ENCODE data around the gene CDH8. TPM values are rescaled to one million over a fixed set of nuclear protein-coding genes. Genes with fewer than 3 reads are reported as not detected.

CDH8 gene
- total and polyA plus RNA-seq, 8 donors = 0.05 to 0.20 (median 0.15) TPM; not detected in 4

GRCh38 chr16:61611847-61612491 lies 424.3 kb downstream of the CDH8 start:
- intact Hi-C loops (cut with DNase I) = no loop called here
- no peaks in the 10 kb centered on the region for H3K36me3 ChIP-seq
- FAIRE-seq = no peak
- no peaks in the 10 kb centered on the region for H3K27me3 ChIP-seq
- no peak for ATAC-seq
- no peak overlapping the region for H3K4me3 ChIP-seq
- DNase-seq = no peak
- H3K27ac ChIP-seq = no peak overlapping the region
- H3K9me3 ChIP-seq = no peaks in the 10 kb centered on the region
- no peaks in the 10 kb centered on the region for H3K4me1 ChIP-seq
- 50 to 52% methylated on average over 4 of the region's 4 CpGs for WGBS, 2 donors
- no peak for TF ChIP-seq CTCF (IDR thresholded peaks at IDR 0.05)

GRCh38 chr16:61606581-61606980 lies 429.7 kb downstream of the CDH8 start:
- H3K4me1 ChIP-seq = no peaks in the 10 kb centered on the region
- H3K27ac ChIP-seq = no peak overlapping the region
- no peak for DNase-seq
- FAIRE-seq = no peak
- TF ChIP-seq CTCF (IDR thresholded peaks at IDR 0.05) = no peak
- H3K4me3 ChIP-seq = no peak overlapping the region
- no peak for ATAC-seq
- no peaks in the 10 kb centered on the region for H3K36me3 ChIP-seq
- no peaks in the 10 kb centered on the region for H3K27me3 ChIP-seq
- no peaks in the 10 kb centered on the region for H3K9me3 ChIP-seq
- 53 to 60% methylated on average over 1 of the region's 1 CpG for WGBS, 2 donors
- intact Hi-C loops (cut with DNase I) = no loop called here

Data from pancreas (tissue), 10 donors.